Measurements from ENCODE around the gene PRR16. TPM values are rescaled to one million over a fixed set of nuclear protein-coding genes. Genes with fewer than 3 reads are reported as not detected.

Gene PRR16
- total and polyA plus RNA-seq, 2 experiments from 2014 or later, result 1.0 to 1.7 TPM

DNA sequence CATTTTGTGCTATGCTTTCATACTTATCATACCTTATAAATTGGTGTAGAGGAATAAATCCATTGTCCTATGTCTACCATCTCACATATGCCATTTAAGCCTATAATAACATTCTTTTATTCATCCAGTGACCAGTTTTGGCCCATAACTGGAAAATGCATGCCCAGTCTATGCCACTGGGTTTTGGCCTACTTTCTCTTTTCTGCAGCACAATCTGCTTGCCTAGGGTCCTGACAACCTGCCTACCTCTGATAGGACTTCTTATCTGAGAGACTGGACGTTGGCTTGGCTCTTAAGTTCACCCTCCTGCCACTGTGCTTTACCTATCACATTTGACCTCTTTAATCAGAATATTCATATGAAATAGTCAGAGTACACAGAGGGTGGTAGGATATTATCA lies 103.0 kb downstream of the PRR16 start (continued):
- TF ChIP-seq, protein P1, sequence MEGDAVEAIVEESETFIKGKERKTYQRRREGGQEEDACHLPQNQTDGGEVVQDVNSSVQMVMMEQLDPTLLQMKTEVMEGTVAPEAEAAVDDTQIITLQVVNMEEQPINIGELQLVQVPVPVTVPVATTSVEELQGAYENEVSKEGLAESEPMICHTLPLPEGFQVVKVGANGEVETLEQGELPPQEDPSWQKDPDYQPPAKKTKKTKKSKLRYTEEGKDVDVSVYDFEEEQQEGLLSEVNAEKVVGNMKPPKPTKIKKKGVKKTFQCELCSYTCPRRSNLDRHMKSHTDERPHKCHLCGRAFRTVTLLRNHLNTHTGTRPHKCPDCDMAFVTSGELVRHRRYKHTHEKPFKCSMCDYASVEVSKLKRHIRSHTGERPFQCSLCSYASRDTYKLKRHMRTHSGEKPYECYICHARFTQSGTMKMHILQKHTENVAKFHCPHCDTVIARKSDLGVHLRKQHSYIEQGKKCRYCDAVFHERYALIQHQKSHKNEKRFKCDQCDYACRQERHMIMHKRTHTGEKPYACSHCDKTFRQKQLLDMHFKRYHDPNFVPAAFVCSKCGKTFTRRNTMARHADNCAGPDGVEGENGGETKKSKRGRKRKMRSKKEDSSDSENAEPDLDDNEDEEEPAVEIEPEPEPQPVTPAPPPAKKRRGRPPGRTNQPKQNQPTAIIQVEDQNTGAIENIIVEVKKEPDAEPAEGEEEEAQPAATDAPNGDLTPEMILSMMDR (conservative IDR thresholded peaks at IDR 0.05; ENCODE audit: low read depth in 2 of 2), result no peak
- no peak for TF ChIP-seq ZNF331 (CRISPR knock-in tag; IDR thresholded peaks at IDR 0.05; ENCODE audit: low read depth)
- TF ChIP-seq, protein P2, sequence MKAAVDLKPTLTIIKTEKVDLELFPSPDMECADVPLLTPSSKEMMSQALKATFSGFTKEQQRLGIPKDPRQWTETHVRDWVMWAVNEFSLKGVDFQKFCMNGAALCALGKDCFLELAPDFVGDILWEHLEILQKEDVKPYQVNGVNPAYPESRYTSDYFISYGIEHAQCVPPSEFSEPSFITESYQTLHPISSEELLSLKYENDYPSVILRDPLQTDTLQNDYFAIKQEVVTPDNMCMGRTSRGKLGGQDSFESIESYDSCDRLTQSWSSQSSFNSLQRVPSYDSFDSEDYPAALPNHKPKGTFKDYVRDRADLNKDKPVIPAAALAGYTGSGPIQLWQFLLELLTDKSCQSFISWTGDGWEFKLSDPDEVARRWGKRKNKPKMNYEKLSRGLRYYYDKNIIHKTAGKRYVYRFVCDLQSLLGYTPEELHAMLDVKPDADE (IDR thresholded peaks at IDR 0.05), result no peak

DNA sequence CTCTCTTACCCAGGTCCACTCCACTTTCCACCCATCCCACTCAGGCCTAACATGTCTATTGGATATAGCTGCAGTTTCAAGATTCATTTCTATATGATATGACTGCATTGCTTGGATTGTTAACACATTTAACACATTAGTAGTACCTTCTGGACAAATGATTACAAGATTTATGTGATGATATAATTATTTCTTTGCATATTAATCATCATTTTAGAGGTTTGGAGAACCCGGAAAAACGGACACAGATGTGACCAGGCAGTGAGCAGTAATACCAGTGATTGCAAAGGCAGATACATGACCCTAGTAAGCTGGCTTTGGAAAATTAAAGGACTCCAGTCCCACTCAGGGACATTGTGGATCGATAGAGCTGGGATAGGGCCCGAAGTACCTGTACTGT lies 103.8 kb downstream of the PRR16 start:
- no peaks in the 10 kb centered on the region for H3K27me3 Mint-ChIP-seq (ENCODE audit: insufficient read depth, low read depth, poor library complexity)
- H3K9me3 Mint-ChIP-seq, result no peaks in the 10 kb centered on the region; the same call in 2 of the 3 replicates
- Histone ChIP-seq H3K4me2 (no peak overlapping the region), H3K36me3 (ENCODE audit: insufficient read depth) (no peaks in the 10 kb centered on the region), H2AFZ (no peak overlapping the region), H3K27me3 (ENCODE audit: insufficient read depth) (no peaks in the 10 kb centered on the region), H4K20me1 (replicated peaks; ENCODE audit: insufficient read depth) (no peaks in the 10 kb centered on the region), H3K4me1 (ENCODE audit: insufficient read depth) (no peaks in the 10 kb centered on the region), H3F3A (replicated peaks; ENCODE audit: low read depth) (no peaks in the 10 kb centered on the region), H3K4me3 (no peak overlapping the region), H3K27ac (ENCODE audit: low read depth) (no peak overlapping the region), H3K9me2 (ENCODE audit: insufficient read depth) (0 out of 2 replicates have a peak, but pooled peaks cover 4% of the 10 kb centered on the region), H3K79me2 (replicated peaks; ENCODE audit: insufficient read depth) (no peaks in the 10 kb centered on the region)
- H3K36me3 Mint-ChIP-seq (ENCODE audit: low read depth), result no peaks in the 10 kb centered on the region
- ATAC-seq (no peak), DNase-seq (ENCODE audit: low spot score) (no peak)
- H3K4me3 Mint-ChIP-seq, result no peak overlapping the region
- peaks cover 8% of the 10 kb centered on the region; the same call in 1 of the 3 replicates for H3K4me1 Mint-ChIP-seq
- H3K27ac Mint-ChIP-seq, result no peak overlapping the region
- TF ChIP-seq JUNB (IDR thresholded peaks at IDR 0.05; ENCODE audit: unreplicated experiment), result no peak
- TF ChIP-seq, protein P3, sequence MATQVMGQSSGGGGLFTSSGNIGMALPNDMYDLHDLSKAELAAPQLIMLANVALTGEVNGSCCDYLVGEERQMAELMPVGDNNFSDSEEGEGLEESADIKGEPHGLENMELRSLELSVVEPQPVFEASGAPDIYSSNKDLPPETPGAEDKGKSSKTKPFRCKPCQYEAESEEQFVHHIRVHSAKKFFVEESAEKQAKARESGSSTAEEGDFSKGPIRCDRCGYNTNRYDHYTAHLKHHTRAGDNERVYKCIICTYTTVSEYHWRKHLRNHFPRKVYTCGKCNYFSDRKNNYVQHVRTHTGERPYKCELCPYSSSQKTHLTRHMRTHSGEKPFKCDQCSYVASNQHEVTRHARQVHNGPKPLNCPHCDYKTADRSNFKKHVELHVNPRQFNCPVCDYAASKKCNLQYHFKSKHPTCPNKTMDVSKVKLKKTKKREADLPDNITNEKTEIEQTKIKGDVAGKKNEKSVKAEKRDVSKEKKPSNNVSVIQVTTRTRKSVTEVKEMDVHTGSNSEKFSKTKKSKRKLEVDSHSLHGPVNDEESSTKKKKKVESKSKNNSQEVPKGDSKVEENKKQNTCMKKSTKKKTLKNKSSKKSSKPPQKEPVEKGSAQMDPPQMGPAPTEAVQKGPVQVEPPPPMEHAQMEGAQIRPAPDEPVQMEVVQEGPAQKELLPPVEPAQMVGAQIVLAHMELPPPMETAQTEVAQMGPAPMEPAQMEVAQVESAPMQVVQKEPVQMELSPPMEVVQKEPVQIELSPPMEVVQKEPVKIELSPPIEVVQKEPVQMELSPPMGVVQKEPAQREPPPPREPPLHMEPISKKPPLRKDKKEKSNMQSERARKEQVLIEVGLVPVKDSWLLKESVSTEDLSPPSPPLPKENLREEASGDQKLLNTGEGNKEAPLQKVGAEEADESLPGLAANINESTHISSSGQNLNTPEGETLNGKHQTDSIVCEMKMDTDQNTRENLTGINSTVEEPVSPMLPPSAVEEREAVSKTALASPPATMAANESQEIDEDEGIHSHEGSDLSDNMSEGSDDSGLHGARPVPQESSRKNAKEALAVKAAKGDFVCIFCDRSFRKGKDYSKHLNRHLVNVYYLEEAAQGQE (IDR thresholded peaks at IDR 0.05; ENCODE audit: unreplicated experiment), result no peak
- TF ChIP-seq CREB1 (CRISPR knock-in tag; IDR thresholded peaks at IDR 0.05; ENCODE audit: low read depth), result no peak
- TF ChIP-seq, protein P2 (IDR thresholded peaks at IDR 0.05), result no peak
- TF ChIP-seq, protein P1 (conservative IDR thresholded peaks at IDR 0.05; ENCODE audit: low read depth in 2 of 2), result no peak
- TF ChIP-seq, protein P4, sequence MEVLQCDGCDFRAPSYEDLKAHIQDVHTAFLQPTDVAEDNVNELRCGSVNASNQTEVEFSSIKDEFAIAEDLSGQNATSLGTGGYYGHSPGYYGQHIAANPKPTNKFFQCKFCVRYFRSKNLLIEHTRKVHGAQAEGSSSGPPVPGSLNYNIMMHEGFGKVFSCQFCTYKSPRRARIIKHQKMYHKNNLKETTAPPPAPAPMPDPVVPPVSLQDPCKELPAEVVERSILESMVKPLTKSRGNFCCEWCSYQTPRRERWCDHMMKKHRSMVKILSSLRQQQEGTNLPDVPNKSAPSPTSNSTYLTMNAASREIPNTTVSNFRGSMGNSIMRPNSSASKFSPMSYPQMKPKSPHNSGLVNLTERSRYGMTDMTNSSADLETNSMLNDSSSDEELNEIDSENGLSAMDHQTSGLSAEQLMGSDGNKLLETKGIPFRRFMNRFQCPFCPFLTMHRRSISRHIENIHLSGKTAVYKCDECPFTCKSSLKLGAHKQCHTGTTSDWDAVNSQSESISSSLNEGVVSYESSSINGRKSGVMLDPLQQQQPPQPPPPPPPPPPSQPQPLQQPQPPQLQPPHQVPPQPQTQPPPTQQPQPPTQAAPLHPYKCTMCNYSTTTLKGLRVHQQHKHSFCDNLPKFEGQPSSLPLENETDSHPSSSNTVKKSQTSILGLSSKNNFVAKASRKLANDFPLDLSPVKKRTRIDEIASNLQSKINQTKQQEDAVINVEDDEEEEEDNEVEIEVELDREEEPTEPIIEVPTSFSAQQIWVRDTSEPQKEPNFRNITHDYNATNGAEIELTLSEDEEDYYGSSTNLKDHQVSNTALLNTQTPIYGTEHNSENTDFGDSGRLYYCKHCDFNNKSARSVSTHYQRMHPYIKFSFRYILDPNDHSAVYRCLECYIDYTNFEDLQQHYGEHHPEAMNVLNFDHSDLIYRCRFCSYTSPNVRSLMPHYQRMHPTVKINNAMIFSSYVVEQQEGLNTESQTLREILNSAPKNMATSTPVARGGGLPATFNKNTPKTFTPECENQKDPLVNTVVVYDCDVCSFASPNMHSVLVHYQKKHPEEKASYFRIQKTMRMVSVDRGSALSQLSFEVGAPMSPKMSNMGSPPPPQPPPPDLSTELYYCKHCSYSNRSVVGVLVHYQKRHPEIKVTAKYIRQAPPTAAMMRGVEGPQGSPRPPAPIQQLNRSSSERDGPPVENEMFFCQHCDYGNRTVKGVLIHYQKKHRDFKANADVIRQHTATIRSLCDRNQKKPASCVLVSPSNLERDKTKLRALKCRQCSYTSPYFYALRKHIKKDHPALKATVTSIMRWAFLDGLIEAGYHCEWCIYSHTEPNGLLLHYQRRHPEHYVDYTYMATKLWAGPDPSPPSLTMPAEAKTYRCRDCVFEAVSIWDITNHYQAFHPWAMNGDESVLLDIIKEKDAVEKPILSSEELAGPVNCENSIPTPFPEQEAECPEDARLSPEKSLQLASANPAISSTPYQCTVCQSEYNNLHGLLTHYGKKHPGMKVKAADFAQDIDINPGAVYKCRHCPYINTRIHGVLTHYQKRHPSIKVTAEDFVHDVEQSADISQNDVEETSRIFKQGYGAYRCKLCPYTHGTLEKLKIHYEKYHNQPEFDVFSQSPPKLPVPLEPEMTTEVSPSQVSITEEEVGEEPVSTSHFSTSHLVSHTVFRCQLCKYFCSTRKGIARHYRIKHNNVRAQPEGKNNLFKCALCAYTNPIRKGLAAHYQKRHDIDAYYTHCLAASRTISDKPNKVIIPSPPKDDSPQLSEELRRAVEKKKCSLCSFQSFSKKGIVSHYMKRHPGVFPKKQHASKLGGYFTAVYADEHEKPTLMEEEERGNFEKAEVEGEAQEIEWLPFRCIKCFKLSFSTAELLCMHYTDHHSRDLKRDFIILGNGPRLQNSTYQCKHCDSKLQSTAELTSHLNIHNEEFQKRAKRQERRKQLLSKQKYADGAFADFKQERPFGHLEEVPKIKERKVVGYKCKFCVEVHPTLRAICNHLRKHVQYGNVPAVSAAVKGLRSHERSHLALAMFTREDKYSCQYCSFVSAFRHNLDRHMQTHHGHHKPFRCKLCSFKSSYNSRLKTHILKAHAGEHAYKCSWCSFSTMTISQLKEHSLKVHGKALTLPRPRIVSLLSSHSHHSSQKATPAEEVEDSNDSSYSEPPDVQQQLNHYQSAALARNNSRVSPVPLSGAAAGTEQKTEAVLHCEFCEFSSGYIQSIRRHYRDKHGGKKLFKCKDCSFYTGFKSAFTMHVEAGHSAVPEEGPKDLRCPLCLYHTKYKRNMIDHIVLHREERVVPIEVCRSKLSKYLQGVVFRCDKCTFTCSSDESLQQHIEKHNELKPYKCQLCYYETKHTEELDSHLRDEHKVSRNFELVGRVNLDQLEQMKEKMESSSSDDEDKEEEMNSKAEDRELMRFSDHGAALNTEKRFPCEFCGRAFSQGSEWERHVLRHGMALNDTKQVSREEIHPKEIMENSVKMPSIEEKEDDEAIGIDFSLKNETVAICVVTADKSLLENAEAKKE (CRISPR knock-in tag; IDR thresholded peaks at IDR 0.05), result no peak

Data from GM23338 (cell line).